B cell (primary cell): ENCODE measurements around the gene DHX38.

Source experiments
- CTCF ChIP-seq: fragments of 200-600 bp; IDR thresholded peaks from one replicate; pipeline ENCODE4 v1.8.0; 2022; ENCODE audit warnings: antibody characterized with exemption, mild to moderate bottlenecking
- EZH2 ChIP-seq: IDR thresholded peaks from 2 replicates; pipeline ENCODE4 v1.6.1; 2012; ENCODE audit warnings: borderline replicate concordance, low read depth, mild to moderate bottlenecking, moderate library complexity, low read length; ENCODE audit not compliant: insufficient read depth, poor library complexity, severe bottlenecking

GRCh38 chr16:72060405-72060804, 33.2 kb upstream of the DHX38 start:
- TF ChIP-seq CTCF (no peak), EZH2 (no peak)
